ENCODE data around the gene SORCS2.

- TF ChIP-seq CTCF (IDR thresholded peaks at IDR 0.05) (no peak), POLR2A (IDR thresholded peaks at IDR 0.05) (no peak), EP300 (IDR thresholded peaks at IDR 0.05) (no peak)
Measured at GRCh38 chr4:7764466-7764865, 572.1 kb downstream of the SORCS2 start.
